ENCODE results near the gene TNFSF13.

The TNFSF13 gene

DNA sequence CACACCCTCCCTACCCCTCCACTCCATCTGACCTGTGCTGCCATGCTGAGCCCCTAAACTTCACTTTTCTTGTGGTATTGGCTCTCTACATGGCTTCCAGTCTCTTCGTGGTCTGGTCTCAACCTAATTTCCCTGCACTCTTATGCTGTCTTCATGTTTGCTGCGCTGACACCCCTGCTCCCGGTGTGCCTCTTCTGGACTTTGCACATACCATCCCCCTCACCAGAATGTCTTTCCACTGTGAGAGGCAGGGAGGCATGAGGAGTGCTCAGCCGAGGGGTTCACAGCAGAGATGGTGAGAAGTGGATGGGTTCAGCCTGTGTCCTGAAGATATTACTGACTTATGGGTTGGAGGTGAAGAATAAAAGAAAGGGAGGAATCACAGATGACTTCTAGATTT lies 7.2 kb upstream of the TNFSF13 start:
- no peak for DNase-seq (ENCODE audit: low read depth in 3 of 3)

DNA sequence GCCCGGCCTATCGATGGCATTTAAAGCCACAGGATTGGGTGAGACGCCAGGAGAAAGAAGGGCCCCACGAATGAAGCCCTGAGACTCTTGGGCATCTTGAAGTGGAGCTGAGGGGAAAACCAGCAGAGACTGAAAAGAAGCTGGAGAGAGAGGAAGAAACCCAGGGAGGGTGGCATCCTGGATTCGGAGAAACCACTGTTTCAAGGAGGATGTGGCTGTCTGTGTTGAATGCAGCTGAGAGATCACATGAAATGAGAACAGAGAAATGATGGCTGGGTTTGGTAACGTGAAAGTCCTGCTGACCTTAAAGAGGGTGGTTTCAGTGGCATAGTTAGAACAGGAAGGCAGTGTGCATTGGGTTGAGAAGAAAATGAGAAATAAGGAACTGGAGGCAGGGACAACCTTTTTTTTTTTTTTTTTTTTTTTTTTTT lies 5.9 kb upstream of the TNFSF13 start:
- no peak for DNase-seq (ENCODE audit: low read depth in 3 of 3)

DNA sequence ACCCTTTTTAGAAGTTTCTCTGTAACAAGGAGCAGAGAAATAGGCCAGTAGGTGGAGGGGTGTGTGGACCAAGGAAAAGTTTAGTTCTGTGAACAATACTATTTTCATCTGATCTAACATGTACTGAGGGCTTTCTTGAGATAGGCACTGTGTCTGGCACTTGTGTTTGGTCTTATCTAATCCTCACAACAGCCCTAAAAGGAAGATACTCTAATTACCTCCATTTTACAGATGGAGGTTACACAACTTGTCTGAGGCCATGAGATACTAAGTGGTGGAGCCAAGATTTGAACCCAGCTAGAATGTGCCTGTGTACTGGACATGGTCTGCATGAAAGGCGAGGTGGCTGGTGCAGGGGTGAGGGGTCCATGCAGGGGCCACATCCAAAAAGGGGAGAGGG lies 5.2 kb upstream of the TNFSF13 start:
- no peak for DNase-seq (ENCODE audit: low read depth in 3 of 3)

DNA sequence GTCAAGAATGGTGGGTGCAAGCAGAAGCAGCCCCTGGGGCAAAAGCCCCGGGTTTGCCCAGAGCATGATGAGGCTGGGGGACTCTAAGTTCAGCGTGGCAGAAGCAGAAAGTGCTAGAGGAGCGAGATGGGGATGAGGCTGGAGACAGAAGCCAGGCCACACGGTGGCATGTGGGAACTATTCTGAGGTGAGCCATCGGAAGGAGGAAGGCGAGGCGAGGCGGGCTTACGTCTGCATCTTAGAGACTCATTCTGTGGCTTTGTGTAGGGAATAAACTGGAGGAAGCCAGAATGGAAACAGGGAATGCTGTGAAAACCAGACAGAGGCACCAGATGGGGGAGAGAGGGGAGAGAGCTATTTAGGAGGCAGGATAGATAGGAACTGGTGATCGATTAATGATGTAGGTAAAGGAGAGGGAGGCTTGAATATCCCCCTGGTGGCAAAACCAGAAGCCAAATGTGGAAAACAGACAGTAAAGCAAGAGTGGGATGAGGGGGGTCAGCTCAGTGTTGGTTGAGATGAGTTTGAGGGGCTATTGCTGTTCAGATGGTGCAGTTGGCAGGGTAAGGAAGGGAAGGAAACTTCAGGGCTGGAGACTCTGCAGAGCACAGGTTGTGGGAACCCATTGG lies 3.1 kb upstream of the TNFSF13 start:
- no peak for DNase-seq (ENCODE audit: low read depth in 3 of 3)

DNA sequence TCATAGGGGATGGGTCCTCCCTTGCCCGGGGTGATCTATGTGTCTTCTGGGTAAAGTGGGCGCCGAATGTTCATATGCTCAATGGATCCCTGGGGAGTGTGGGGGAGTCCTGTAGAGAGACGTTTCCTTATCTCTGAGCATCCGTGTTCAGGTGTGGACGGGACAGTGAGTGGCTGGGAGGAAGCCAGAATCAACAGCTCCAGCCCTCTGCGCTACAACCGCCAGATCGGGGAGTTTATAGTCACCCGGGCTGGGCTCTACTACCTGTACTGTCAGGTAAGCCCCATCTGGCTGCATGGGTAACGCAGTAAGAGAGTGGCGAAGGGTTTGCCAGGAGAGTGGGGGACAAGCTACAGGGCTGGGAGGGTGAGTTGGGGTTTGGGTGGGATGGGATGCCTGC lies 1.9 kb upstream of the TNFSF13 start:
- DNase-seq (ENCODE audit: low read depth in 3 of 3) = no peak

DNA sequence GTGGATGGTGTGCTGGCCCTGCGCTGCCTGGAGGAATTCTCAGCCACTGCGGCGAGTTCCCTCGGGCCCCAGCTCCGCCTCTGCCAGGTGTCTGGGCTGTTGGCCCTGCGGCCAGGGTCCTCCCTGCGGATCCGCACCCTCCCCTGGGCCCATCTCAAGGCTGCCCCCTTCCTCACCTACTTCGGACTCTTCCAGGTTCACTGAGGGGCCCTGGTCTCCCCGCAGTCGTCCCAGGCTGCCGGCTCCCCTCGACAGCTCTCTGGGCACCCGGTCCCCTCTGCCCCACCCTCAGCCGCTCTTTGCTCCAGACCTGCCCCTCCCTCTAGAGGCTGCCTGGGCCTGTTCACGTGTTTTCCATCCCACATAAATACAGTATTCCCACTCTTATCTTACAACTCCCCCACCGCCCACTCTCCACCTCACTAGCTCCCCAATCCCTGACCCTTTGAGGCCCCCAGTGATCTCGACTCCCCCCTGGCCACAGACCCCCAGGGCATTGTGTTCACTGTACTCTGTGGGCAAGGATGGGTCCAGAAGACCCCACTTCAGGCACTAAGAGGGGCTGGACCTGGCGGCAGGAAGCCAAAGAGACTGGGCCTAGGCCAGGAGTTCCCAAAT lies 1.3 kb upstream of the TNFSF13 start:
- no peak for DNase-seq (ENCODE audit: low read depth in 3 of 3)

DNA sequence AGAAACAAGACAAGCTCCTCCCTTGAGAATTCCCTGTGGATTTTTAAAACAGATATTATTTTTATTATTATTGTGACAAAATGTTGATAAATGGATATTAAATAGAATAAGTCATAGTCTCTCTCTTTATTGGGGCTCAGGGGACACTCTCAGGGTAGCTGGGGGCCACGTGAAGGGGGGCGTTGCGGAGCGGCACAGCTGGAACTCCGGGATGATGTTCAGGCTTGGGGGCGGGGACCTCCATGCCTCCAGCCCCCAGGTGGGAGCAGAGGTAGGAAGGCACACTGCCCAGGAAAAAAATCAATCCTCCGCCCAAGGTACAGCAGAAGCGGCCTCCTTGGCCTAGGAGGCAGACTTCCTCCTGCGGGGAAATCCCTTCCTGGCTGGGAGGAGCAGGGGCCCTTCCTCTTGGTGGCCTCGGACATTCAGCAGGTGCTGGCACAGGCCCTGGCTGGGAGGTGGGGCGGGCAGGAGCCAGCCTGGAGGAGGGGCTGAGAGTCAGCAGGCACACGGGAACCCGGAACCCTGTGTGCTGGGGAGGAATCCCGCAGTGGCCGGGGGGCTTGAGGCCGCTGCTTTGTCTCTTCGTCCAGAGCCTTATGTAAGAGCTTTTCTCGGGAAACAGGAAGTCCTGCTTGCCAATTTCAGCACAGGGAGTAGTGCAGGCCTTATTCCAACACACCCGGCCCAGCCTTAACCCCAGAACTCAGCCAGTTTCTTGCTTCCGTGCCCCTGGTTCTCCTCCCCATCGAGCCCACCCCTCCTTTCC lies 591 bp upstream of the TNFSF13 start:
- DNase-seq (ENCODE audit: low read depth in 3 of 3) = no peak

DNA sequence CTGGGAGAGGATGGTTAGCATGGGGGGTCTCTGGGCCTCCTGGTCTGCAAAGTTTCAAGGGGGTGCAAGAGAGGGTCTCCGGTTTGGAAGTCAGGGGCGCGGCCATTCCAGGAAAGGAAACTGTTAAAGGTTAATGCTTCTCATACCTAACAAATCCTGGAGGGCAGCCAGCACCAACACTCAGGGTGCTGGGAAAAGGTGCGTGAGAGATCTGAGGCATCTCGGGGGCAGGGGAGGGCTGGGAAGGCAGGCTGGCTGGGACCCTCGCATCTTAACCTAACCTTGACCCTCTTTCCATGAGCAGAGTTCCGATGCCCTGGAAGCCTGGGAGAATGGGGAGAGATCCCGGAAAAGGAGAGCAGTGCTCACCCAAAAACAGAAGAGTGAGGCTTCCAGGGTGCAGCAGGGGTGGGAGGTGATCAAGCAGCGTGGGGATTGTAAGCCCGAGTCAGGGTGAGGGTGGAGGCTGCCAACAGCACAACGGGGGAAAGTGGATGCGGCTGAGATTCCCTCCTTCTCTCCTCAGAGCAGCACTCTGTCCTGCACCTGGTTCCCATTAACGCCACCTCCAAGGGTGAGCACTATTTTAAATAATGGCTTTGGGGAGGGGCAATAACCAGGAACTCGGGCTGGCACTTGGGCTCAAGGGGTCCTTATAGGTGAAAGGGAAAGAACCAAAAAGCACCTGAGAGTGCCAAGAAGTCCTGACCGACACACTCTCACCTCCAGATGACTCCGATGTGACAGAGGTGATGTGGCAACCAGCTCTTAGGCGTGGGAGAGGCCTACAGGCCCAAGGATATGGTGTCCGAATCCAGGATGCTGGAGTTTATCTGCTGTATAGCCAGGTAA lies 996 bp downstream of the TNFSF13 start:
- DNase-seq (ENCODE audit: low read depth in 3 of 3) = no peak

DNA sequence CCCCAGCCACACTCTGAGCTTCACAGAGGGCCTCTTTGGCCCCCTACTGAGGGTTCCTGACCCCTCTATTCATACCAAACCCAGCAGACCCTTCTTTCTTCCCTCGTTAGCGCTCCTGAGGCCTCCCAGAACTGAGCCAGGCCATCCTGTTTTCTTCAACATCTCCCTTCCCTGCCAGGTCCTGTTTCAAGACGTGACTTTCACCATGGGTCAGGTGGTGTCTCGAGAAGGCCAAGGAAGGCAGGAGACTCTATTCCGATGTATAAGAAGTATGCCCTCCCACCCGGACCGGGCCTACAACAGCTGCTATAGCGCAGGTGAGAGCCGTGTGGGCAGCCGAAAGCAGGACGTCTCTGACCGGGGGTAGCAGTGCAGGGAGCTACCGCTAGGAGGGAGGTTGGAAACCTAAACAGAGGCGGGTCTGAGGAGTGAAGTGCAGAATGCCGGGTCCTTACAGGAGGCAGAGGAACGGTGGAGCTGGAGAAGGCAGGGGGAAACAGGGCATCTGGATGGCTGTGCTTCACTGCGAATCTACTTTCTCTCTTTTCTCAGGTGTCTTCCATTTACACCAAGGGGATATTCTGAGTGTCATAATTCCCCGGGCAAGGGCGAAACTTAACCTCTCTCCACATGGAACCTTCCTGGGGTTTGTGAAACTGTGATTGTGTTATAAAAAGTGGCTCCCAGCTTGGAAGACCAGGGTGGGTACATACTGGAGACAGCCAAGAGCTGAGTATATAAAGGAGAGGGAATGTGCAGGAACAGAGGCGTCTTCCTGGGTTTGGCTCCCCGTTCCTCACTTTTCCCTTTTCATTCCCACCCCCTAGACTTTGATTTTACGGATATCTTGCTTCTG lies 1.9 kb downstream of the TNFSF13 start:
- no peak for DNase-seq (ENCODE audit: low read depth in 3 of 3)

DNA sequence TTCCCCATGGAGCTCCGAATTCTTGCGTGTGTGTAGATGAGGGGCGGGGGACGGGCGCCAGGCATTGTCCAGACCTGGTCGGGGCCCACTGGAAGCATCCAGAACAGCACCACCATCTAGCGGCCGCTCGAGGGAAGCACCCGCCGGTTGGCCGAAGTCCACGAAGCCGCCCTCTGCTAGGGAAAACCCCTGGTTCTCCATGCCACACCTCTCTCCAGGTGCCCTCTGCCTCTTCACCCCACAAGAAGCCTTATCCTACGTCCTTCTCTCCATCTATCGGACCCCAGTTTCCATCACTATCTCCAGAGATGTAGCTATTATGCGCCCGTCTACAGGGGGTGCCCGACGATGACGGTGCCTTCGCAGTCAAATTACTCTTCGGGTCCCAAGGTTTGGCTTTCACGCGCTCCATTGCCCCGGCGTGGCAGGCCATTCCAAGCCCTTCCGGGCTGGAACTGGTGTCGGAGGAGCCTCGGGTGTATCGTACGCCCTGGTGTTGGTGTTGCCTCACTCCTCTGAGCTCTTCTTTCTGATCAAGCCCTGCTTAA lies 2.6 kb downstream of the TNFSF13 start:
- peak; percentile 74 to 78 (median 77) for DNase-seq (ENCODE audit: low read depth in 3 of 3)

DNA sequence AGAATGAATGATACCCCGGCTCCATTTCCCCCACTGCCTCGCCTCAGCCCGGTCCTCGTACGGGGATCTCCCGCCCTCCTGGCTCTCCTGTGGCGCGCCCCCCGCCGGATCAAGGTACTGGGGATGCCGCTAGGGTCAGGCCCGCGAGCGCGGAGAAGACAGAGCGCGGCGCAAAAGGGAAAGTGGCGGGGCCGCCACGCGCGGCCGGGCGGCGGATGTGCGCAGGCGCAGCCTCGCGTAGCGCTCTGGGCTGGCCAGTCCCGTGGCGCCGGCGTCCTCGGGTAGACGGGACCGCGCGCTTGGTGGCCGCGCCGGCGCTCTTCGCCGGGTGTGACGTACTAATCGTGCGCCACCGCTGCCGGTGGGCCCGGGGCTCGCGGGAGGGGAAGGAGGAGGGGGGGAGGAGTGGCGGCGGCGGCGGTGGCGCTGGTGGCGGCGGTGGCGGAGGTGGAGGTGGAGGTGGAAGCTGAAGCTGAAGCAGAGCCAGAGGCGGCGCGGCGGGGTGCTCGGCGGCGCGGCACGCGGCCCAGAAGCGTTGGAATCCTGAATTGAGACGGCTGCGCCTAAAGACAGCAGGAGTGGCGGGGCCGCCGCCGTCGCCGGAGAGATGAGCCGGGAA lies 3.1 kb downstream of the TNFSF13 start, which contains the start of gene SENP3:
Gene SENP3 (plus strand): TSS at position 331 of the 619 bp plus-strand sequence. CDS start 1,158 bp downstream, outside the sequence.
- DNase-seq (ENCODE audit: low read depth in 3 of 3) = peak; percentile 80 to 85 (median 82)

DNA sequence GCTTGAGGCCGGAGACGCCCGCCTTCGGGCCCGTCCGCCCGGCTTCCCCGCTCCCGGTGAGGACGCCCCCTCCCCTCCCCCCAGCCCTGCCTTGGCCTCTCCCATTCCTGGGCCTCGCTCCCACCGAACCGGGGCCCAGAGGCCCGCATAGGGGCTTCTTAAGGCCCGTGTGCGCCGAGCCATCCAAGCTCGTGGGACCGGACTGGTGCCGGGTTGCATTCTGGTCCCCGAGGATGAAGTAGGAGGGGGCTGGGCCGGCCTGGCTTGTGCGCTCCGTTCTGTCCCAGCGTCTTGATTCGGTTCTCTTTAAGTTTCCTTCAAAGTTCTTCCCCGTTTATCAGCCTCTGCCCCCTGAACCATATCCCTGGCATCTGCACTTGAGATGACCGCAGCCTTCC lies 3.7 kb downstream of the TNFSF13 start:
- no peak for DNase-seq (ENCODE audit: low read depth in 3 of 3)

DNA sequence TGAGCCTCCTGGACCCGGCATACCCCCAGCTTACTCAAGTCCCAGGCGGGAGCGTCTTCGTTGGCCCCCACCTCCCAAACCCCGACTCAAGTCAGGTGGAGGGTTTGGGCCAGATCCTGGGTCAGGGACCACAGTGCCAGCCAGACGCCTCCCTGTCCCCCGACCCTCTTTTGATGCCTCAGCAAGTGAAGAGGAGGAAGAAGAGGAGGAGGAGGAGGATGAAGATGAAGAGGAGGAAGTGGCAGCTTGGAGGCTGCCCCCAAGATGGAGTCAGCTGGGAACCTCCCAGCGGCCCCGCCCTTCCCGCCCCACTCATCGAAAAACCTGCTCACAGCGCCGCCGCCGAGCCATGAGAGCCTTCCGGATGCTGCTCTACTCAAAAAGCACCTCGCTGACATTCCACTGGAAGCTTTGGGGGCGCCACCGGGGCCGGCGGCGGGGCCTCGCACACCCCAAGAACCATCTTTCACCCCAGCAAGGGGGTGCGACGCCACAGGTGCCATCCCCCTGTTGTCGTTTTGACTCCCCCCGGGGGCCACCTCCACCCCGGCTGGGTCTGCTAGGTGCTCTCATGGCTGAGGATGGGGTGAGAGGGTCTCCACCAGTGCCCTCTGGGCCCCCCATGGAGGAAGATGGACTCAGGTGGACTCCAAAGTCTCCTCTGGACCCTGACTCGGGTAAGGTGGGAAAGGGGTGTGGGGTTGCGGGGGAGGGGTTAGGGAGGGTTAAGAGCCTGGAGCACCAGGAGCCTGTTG lies 4.7 kb downstream of the TNFSF13 start:
- no peak for DNase-seq (ENCODE audit: low read depth in 3 of 3)

DNA sequence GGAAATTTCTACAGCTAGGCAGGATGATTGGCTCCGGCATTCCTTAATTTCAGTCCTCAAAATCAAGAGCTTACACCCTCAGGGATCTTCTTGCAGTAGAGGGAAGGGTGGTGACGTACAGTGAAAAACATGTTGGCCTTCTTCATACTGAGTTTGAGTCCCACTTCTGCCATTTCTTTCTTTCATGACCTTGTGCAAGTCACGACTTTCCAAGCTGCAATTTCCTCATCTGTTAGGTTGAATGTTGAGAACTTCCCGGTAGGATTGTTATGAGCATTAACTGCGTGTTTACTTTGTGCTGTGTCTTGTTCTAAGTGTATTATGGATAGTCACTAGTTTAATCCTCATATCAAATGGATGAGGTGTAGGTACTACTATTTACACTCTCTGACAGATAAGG lies 11.0 kb downstream of the TNFSF13 start:
- DNase-seq (ENCODE audit: low read depth in 3 of 3) = no peak

DNA sequence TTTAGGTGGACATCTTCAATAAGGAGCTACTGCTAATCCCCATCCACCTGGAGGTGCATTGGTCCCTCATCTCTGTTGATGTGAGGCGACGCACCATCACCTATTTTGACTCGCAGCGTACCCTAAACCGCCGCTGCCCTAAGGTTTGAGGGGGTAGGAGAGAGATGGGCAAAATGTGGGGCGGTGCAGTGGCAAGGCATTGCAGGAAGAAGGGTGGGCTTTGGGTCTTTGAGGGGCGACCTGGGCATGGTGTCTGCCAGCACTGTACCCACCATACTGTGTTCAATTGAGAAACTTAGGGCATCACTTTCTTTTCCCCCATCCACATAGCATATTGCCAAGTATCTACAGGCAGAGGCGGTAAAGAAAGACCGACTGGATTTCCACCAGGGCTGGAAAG lies 11.8 kb downstream of the TNFSF13 start:
- DNase-seq (ENCODE audit: low read depth in 3 of 3) = no peak

DNA sequence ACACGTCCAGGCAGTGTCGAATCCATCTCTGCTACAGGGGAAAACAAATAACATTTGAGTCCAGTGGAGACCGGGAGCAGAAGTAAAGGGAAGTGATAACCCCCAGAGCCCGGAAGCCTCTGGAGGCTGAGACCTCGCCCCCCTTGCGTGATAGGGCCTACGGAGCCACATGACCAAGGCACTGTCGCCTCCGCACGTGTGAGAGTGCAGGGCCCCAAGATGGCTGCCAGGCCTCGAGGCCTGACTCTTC lies 13.7 kb downstream of the TNFSF13 start:
- no peak for DNase-seq (ENCODE audit: low read depth in 3 of 3)

DNA sequence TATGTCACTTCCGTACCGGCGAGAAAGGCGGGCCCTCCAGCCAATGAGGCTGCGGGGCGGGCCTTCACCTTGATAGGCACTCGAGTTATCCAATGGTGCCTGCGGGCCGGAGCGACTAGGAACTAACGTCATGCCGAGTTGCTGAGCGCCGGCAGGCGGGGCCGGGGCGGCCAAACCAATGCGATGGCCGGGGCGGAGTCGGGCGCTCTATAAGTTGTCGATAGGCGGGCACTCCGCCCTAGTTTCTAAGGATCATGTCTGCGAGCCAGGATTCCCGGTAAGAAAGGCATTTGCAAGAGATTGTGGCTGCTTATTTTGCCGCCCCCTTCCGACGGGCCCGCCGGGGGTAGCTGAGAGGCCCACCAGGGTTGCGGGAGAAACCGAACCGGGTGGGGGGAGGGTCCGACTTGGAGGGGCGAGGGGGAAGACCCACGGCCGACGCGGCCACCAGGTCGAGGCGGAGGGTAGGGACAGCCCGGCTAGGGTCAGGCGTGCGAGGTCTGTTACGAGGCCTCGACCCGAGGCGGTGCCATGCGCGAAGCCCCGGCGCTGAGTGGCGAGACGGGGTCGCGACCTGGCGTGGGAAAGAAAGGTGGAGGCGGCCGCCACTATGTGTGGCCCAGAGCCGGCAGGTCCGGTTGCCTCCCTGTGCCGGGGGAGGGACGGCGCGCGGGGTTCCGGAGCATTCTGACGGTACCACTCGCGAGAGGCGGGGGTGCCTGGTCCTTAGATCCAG lies 14.2 kb downstream of the TNFSF13 start:
- peak; percentile 99 to 100 (median 99) for DNase-seq (ENCODE audit: low read depth in 3 of 3)

DNA sequence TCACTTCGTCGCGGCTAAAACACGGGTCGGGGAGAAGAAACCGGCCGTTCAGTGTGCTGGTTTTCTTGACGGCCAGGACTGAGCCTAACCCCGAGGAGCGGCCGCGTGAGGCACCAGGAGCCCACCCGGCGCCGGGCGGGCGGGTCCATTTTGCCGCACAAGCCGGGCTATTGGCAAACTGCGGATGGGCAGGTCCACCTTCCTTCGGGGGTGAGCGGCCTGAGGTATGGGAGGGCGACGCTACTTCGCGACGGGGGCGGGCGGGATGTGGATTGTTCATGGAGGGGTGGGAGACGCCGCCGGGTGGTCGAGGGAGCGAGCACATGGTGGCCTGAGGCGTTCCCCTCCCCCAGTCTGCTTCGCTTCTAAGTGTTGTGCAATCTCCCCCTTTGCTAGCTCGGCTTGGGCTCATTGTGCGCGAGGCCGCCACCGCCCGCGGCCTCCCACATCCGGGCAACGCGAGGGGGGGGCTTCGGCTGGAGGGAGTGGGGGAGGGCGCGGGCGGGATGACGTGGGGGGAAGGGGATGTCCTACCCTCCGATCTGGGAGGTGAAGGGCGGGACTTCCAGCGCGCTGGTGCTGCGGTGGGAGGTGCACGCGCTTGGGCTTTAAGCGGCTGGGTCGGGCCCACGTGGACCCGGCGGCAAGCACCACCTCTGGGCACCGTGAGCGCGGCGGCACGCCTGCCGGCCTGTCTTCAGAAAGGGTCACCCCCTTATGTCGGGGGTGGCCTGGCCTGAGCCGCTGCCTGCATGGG lies 15.0 kb downstream of the TNFSF13 start:
- DNase-seq (ENCODE audit: low read depth in 3 of 3) = peak; percentile 80 to 89 (median 88)
